ENCODE data around the gene ITGAE. TPM values are rescaled to one million over a fixed set of nuclear protein-coding genes. Genes with fewer than 3 reads are reported as not detected.
"Not testable (repeated sequence)": the region's sequence is repeated elsewhere in the genome, so short reads cannot be mapped to it uniquely, and the experiment has no call there.

The ITGAE gene
- total RNA-seq, 1 experiment from 2014 or later = 16.7 TPM

DNA sequence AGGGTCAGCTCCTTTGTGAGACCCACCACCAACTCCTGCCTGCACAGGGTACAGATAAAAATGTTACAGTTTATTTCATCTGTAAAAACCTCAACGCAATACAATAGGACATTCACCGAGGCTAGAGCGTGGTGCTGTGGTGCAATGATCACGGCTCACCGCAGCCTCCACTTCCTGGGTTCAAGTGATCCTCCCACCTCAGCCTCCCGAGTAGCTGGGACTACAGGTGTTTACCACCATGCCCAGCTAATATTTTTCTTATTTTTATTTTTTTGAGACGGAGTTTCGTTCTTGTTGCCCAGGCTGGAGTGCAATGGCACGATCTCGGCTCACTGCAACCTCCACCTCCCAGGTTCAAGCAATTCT lies 66.1 kb downstream of the ITGAE start:
- not testable (repeated sequence) for DNase-seq (ENCODE audit: low spot score)

DNA sequence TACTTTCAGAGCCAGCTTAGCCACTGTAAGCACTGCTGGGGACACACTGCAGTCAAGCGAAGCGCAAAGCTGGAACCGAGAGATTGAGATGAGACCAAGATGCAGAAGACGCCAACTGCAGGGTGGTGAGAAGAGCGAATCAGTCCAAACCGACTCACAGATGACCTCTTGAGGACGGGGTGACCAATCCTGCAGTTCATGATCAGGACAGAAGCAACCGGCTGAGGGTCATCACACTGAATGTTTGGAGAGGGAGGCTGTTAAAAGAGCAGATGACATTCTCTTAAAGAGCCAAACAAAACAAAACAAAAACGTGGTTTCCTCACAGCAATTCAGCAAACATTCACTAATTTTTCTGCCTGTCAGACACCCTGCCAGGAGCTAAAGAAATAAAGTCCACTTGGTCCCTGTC lies 68.8 kb downstream of the ITGAE start:
- DNase-seq (ENCODE audit: low spot score) = peak; percentile 2

DNA sequence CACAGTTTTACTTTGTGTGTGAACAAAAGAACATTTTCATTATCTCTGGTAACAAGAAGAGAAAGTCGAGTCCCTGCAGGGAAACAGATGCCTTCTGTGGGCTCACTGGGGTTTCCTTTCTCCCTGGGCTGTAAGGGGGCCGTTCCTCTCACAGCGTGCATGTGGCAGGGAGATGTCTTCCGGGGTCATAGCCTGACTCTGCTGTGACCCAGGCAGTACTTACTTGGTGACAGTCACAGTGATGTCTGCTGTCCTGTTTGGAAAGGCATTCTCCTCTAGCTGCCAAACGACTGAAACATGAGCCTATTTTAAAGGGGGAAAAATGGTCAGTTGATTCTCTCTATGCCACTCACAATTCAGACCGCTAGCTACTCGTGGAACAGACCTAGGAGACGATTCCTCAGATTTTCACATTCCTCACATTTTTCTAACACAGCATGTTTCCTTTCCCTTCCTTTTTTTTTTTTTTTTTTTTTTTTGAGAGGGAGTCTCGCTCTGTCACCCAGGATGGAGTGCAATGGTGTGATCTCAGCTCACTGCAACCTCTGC lies 70.0 kb downstream of the ITGAE start:
- no peak for DNase-seq (ENCODE audit: low spot score)

DNA sequence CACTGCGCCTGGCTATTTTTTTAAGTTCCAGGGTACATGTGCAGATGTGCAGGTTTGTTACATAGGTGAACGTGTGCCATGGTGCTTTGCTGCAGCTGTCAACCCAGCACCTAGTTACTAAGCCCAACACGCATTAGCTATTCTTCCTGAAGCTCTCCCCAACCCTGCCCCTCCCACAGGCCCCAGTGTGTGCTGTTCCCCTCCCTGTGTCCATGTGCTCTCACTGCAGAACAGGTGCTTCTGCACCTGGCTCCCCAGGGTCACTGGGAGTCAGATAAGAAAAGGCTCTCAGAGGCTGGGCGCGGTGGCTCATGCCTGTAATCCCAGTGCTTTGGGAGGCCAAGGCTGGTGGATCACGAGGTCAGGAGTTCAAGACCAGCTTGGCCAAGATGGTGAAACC lies 71.1 kb downstream of the ITGAE start:
- no peak for DNase-seq (ENCODE audit: low spot score)

DNA sequence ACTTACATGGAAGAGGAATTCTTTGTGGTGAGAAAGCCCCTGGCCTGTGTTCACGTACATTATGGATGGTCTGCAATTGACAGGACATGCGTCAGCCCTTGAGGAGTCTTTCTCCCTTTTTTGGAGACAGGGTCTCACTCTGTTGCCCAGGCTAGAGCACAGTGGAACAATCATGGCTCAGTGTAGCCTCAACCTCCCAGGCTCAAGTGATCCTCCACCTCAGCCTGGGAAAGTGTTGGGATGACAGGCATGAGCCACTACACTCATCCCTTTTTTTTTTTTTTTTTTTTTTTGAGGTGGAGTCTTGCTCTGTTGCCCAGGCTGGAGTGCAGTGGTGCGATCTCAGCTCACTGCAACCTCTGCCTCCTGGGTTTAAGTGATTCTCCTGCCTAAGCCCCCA lies 72.9 kb downstream of the ITGAE start:
- not testable (repeated sequence) for DNase-seq (ENCODE audit: low spot score)

DNA sequence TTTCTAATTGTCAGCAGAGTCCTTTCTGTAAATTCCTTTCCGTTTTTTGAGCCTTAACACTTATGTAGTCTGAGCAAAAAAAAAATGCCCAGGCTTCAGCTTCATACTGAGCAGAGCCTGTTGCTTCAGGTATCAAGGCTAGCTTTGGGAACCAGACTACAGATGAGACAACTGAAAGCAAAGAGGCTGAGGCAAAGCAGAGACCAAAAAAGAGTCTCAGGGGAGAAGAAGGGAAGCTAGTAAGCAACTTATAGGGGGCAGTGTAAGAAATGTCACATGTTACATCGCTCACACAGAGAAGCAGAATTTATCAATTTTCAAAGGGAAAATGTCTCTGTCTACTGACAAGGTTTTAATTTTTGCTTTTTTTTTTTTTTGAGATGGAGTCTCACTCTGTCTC lies 73.9 kb downstream of the ITGAE start:
- no peak for DNase-seq (ENCODE audit: low spot score)

DNA sequence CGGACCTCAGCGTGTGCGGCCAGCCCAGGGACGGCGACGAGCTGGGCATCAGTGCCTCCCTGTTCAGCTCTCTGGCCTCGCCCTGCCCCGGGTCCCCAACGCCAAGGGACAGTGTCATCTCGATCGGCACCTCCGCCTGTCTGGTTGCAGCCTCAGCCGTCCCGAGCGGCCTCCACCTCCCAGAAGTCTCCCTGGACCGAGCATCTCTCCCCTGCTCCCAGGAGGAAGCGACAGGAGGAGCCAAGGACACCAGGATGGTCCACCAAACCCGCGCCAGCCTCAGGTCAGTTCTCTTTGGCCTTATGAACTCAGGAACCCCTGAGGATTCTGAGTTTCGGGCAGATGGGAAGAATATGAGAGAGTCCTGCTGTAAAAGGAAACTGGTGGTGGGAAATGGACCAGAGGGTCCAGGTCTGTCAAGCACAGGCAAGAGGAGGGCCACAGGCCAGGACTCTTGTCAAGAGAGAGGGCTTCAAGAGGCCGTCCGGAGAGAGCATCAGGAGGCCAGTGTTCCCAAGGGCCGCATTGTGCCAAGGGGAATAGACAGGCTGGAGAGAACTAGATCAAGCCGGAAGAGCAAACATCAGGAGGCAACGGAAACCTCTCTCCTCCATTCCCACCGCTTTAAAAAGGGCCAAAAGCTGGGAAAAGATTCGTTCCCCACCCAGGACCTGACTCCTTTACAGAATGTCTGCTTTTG lies 76.5 kb downstream of the ITGAE start:
- DNase-seq (ENCODE audit: low spot score) = peak; percentile 10

DNA sequence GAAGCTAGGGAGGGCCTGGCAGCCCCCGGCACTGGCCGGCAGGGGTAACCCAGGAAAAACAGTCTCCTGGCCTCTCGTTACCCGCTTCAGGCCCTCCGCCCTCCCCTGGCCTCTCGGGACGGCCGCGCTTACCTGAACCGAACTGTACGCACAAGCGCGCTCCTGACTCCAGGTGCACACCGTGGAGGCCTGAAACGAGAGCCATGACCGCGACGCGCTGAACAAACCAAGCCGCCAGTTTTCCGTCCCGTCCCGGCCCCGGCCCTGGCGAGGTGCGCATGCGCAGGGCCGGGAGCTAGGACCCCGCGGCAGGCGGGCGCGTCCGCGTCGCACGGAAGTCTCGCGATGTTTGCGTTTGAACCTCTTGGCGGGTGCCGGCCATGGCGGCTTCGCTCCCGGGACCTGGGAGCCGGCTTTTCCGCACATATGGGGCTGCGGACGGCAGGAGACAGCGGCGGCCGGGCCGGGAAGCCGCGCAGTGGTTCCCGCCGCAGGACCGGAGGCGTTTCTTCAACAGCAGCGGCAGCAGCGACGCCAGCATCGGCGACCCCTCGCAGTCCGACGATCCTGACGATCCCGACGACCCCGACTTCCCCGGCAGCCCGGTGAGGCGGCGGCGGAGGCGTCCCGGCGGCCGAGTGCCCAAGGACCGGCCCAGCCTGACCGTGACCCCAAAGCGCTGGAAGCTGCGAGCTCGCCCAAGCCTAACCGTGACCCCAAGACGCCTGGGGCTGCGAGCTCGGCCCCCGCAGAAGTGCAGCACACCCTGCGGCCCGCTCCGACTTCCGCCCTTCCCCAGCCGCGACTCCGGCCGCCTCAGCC lies 77.2 kb downstream of the ITGAE start, which contains the start of gene HASPIN:
TSS of gene HASPIN (plus strand) at position 348 of the 822 bp plus-strand sequence. CDS start at position 381, 33 bp downstream.
- peak; percentile 91 for DNase-seq (ENCODE audit: low spot score)

DNA sequence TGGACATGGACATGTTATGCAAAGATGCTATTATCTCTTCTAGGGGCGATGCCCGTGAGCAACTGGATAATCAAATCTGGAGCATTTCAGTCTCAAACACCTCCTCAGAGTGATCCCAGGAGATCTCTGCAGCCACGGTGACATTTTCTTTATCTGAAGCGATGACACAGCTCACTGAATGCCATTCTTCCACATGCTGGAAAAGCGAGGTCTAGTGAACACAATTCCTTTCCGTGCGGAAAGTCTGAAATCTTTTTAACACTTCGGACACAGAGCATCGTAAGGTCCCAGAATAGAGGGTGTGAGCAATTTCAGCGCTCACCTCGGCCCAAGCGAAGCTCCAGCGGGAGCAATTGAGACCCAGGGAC lies 77.8 kb downstream of the ITGAE start:
- no peak for DNase-seq (ENCODE audit: low spot score)

DNA sequence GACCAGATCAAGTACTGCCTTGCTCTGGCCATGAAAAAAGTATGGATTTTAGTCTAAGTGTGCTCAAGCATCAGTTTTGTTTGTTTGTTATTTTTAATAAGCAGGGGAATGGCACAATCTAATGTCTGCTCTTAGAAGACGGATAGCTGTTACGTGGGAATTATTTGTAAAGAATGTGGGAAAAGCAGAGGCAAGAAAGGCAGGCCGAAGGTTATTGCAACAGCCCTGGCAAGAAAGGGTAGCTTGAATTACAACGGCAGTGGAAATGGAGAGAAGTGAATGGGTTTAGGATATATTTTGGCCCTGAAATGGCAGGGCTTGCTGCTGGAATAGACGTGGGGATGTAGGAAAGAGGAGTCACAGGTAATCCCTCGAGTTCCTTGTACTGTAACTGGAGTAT lies 78.3 kb downstream of the ITGAE start:
- DNase-seq (ENCODE audit: low spot score) = no peak

DNA sequence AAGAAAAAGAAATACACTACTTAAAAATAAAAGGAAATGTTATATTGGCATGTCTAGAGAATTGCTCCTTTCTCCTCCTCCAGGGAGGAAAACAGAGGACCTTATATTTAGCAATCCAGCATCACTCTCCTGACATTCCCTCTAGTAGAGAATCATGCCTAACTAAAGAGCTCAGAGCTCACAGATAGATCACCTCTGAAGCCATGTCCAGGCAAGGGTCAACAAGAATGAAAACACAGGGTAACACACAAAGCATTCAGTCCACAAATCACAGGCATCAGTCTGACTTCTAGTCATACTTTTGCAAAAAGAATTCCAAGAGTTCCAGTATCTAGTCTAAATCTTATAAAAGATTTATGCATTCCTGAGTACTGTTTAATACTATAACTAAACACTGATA lies 81.7 kb downstream of the ITGAE start:
- DNase-seq (ENCODE audit: low spot score) = no peak

DNA sequence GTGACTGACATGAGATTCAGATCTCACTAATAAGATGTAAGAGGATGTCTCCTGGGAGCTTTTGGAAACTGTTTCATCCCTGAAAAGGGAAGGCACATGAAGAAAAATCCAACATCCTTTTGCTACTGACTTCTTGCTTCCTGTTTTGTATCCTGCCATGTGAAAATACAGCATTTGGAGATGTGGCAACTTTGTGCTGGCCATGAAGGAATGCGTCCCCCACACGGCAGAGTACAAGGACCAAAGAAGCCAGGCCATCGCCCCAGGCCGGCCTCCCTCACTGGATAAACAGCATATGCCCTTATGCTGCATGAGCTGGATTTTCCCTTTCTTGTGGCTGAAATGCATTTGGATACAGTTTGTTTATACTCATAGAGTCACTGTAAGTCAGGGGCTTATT lies 82.8 kb downstream of the ITGAE start:
- DNase-seq (ENCODE audit: low spot score) = no peak

DNA sequence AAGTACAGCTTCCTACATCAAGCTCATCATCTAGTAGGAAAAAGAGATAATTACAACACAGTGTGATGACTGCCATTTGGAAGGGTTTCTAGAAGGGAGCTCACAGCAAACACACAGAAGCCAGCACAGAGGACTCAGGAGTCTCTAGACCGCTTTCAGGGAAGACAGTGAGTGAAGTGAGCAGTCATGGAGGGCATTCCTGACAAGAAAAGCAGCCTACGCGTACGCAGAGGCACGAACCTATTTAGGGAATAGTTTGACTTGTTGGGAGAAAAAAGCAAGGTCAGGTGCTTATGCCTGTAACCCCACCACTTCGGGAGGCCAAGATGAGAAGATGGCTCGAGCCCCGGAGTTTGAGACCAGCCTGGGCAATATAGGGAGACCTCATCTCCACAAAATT lies 85.7 kb downstream of the ITGAE start:
- DNase-seq (ENCODE audit: low spot score) = no peak

DNA sequence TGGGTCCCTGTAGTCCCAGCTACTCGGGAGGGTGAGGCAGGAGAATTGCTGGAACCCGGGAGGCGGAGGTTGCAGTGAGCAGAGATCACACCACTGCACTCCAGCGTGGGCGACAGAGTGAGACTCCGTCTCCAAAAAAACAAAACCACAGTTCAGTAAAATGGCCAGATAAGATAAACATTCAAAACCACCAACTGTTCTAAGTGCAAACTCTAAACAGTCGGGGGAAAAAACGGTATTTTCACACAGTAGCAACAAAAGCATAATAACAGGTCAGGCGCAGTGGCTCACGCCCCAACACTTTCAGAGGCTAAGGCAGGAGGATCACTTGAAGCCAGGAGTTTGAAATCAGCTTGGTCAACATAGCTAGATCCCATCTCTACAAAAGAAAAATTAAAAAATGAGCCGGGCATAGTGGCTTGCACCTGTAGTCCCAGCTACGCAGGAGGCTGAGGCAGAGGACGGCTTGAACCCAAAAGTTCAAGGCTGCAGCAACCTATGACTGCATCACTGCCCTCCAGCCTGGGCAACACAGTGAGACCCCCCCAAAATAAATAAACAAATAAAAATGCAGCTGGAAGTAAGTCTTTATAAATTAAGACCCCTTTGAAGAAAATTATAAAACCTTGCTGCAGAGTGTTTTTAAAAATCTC lies 88.1 kb downstream of the ITGAE start:
- DNase-seq (ENCODE audit: low spot score) = no peak

DNA sequence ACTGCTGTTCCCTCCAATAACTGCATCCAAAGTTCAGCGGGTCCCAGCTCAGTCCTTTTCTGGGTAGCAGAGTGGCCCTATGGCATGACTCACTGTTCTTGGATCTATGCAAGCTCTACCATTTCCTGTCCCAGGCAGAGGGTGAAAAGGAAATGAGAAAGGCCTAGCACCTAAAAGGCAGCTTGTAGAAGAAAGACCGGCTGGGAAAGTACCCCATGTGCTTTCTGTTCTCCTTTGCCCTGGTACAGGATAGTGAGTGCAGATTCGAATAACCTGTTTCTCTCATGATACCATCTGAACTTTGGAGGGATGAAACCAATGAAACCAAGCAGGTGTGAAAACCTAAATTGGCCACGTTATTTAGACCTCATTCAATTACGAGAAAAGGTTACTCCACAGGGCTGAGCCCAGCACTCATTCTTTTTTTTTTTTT lies 90.0 kb downstream of the ITGAE start:
- peak; percentile 38 for DNase-seq (ENCODE audit: low spot score)

DNA sequence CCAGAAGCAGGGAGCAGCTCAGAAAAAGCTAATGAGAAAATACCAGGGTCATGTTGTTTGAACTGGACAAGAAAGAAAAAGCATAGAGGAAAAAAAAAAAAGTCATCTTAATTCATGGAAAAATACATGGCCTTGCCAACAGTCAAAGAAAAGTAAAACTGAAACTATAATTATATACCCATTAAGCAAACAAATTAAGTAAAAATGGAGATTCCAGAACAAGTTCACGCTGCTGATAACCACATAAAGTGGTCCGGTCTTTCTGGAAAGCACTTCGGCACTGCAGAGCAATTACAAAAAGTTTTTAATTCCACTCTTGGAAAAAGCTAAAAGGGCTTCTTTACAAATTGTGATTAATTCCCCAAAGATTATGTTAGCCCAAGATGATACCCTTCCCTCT lies 92.6 kb downstream of the ITGAE start:
- DNase-seq (ENCODE audit: low spot score) = no peak

DNA sequence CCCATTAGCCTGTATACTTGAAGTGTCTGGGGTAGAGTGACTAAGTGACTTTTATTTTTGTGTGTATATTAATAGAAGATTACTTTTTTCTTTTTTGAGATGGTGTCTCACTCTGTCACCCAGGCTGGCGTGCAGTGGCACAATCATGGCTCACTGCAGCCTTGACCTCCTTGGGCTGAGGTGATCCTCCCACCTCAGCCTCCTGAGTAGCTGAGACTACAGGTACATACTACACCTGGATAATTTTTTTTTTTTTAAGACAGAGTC lies 95.3 kb downstream of the ITGAE start:
- DNase-seq (ENCODE audit: low spot score) = not testable (repeated sequence)

DNA sequence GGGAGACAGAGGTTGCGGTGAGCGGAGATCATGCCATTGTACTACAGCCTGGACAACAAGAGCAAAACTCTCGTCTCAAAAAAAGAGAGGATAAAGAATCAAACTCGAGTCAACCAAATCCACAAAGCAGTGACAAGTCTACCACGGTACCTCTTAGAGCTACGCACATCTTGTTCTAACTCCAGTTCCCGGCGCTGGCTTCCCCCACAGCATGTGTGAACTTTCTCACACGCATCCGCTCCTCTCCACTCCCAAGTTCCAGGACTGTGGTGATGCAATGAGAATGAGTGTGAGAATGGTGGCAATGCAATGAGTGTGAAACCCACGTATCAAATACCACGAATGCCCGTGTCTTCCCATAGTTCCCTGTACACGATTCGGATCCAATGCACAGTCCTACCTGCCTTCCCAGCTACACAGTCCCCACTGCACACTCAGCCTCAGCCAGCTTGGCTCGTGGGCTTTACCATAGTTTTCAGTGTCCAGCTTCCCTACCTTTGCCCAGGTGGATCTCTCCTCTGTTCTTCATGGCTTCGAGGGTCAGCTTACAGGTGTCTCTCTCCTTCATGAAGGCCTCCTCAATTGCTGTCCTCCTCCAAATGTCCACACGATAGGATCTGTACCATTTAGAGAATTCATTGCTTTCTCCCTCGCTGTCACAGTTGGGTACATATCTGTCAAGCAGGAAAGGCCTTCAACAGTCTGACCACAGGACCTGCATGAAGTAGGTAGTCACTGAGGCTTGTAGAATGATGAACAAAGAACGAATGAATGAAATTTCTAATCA lies 95.9 kb downstream of the ITGAE start:
- DNase-seq (ENCODE audit: low spot score) = no peak

DNA sequence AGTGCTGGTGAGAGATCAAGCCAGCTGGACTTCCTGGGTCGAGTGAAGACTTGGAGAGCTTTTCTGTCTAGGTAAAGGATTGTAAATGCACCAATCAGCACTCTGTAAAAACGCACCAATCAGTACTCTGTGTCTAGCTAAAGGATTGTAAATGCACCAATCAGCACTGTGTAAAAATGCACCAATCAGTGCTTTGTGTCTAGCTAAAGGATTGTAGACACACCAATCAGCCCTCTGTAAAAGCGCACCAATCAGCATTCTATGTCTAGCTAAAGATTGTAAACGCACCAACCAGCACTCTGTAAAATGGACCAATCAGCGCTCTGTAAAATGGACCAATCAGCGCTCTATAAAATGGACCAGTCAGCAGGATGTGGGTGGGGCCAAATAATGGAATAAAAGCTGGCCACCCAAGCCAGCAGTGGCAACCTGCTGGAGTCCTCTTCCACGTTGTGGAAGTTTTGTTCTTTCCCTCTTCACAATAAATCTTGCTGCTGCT lies 98.9 kb downstream of the ITGAE start:
- DNase-seq (ENCODE audit: low spot score) = not testable (repeated sequence)

DNA sequence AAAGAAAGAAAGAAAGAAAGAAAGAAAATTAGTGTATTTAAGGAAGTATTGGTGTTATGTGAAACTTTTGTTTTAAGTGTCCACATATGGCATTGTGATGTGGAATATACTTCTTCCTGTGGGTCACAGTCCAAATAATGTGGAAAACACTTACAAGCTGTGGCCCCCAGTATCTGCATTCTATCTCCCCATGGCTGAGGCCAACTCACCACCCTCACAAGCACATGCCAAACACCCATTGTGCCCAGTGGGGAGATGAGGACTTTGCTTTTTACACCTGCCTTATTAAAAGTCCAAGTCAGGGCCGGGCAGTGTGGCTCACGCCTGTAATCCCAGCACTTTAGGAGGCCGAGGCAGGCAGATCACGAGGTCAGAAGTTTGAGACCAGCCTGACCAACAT lies 101.0 kb downstream of the ITGAE start:
- DNase-seq (ENCODE audit: low spot score) = no peak

DNA sequence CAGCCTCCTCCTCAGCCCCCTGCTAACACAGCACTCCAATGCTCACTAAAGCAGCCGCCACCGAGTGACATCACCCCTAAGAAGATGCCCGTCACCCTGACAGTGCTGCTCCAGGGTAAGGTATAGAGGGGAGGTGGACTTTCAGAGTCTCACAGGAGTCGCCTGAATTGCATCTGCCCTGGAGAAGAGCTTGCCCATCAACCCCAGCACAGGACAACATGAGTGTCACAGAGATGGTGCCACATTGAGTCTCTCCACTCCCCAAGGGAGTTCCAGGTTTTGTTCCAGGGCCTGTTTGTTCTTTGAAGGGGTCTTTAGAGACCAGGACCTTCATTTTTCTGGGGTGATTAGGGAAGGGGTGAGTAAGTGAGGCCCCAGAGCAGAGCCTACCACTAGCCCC lies 102.8 kb downstream of the ITGAE start:
- DNase-seq (ENCODE audit: low spot score) = no peak

DNA sequence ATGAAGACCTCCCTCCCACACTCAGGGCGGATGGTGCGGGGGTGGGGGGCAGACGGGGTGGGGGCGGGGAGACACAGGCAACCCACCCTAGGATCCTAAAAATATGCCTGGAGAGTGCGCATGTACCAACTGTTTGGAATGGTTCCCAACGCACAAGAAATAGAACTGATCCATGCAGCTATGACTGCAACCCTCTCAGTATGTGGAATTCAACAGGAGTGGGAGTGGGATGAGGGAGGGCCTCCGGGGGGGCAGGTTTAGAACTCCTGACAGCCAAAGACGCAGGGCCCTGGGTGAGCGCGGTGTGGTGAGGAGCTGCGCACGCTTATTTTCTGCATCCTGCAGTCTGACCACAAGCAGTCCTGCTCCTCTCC lies 103.9 kb downstream of the ITGAE start:
- DNase-seq (ENCODE audit: low spot score) = no peak

Data from HT-29 (cell line).